HG02852 (cell line): Measurements from ENCODE around the gene TRAK2.
"Not testable (repeated sequence)": the region's sequence is repeated elsewhere in the genome, so short reads cannot be mapped to it uniquely, and the experiment has no call there.

Experiments
- ATAC-seq: cut with Tn5 transposase; IDR thresholded peaks from one replicate; pipeline ENCODE4 v1.9.1; 2021; ENCODE audit warnings: mild to moderate bottlenecking, moderate library complexity; ENCODE audit not compliant: unreplicated experiment

TRAK2 gene, protein sequence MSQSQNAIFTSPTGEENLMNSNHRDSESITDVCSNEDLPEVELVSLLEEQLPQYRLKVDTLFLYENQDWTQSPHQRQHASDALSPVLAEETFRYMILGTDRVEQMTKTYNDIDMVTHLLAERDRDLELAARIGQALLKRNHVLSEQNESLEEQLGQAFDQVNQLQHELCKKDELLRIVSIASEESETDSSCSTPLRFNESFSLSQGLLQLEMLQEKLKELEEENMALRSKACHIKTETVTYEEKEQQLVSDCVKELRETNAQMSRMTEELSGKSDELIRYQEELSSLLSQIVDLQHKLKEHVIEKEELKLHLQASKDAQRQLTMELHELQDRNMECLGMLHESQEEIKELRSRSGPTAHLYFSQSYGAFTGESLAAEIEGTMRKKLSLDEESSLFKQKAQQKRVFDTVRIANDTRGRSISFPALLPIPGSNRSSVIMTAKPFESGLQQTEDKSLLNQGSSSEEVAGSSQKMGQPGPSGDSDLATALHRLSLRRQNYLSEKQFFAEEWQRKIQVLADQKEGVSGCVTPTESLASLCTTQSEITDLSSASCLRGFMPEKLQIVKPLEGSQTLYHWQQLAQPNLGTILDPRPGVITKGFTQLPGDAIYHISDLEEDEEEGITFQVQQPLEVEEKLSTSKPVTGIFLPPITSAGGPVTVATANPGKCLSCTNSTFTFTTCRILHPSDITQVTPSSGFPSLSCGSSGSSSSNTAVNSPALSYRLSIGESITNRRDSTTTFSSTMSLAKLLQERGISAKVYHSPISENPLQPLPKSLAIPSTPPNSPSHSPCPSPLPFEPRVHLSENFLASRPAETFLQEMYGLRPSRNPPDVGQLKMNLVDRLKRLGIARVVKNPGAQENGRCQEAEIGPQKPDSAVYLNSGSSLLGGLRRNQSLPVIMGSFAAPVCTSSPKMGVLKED

GRCh38 chr2:201451292-201452057 lies at the start of gene TRAK2, which contains the start of gene STRADB:
TSS of gene TRAK2 (minus strand) at chr2:201451458. CDS start at chr2:201420507, 30,951 bp downstream.
TSS of gene STRADB (plus strand) at chr2:201451740. CDS start at chr2:201454841, 3,101 bp downstream.
- peak; percentile 95 for ATAC-seq

DNA sequence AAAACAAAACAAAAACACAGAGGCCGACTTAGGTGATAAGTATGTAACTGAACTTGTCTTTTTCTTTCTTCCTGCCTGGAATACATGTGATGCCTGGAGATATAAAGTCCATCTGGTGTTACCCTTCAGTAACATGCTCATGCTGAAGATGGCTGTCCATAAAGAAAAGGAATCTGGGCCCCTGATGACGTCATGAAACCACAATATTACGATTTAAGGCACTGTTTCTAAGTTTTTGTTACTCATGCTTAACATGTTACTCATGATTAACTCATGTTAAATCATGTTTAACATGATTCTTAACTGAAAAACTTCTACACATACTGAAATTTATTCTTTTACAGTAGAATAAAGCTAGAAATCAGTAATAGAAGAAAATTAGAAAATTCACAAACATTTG lies 49.3 kb upstream of the TRAK2 start:
- no peak for ATAC-seq

- ATAC-seq: no peak
Observed at GRCh38 chr2:201496785-201497184, 45.5 kb upstream of the TRAK2 start.

DNA sequence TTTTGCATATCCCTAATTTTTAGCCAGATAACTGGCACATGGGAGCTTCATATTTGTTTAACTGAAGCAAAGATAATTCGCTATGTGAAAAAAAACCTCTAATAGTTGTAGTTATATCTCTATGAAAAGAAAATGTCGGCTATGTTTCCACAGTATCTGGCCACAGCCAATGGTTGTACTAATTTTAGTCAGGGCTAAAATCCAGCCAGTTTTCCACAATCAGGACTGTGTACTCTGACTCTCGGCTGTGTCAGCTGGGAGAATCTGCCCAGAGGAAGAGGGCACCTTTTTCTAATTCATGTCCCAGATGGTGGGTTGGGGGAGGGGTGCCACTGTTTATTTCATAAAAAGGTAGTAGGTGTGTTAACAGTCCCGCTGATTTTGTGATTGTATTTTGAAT lies 39.0 kb upstream of the TRAK2 start:
- ATAC-seq: no peak

- ATAC-seq: no peak
Observed at GRCh38 chr2:201484805-201485204, 33.5 kb upstream of the TRAK2 start.

DNA sequence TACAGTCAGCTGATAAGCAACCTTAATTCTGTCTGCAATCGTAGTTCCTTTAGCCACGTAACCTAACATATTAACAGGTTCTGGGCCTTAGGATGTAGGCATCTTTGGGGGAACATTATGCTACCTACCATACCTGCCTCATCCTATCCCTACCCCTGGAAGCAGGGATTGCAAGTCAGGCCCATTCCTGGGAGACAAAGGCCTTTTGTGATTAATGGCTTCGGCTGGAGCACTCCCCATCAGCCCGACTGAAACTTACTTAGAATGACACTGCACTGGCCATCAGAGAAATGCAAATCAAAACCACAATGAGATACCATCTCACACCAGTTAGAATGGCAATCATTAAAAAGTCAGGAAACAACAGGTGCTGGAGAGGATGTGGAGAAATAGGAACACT lies 32.5 kb upstream of the TRAK2 start:
- ATAC-seq: not testable (repeated sequence)

- ATAC-seq: no peak
Observed at GRCh38 chr2:201483342-201483741, 32.1 kb upstream of the TRAK2 start.

DNA sequence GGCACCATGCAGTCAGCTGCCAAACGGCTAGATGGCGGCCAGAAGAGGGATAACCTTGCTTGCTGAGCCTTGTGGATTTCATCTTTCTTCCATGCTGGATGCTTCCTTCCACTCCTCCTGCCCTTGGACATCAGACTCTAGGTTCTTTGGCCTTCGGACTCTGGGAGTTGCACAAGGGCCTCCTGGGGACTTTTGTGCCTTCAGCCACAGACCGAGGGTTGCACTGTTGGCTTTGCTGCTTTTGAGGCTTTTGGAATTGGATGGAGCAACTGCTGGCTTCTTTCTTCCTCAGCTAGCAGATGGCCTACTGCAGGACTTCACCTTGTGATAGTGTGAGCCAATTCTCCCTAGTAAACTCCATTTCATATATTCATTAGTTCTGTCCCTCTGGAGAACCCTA lies 31.3 kb upstream of the TRAK2 start:
- no peak for ATAC-seq

DNA sequence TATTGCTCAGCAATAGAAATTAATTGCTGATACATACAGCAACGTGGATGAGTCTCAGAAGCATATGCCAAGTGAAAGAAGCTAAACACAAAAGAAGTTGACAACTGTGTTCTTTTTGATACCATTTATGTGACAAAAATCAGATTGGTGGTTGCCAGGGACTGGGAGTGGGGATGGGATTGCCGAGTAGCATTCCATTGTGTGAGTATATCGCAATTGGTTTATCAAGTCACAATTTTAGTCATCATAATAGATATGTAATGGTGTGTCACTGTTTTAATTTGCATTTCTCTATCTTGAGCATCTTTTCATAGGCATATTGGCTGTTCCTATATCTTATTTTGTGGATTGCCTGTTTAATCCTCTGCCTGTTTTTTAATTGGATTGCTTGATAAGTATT lies 21.2 kb upstream of the TRAK2 start:
- ATAC-seq: no peak

DNA sequence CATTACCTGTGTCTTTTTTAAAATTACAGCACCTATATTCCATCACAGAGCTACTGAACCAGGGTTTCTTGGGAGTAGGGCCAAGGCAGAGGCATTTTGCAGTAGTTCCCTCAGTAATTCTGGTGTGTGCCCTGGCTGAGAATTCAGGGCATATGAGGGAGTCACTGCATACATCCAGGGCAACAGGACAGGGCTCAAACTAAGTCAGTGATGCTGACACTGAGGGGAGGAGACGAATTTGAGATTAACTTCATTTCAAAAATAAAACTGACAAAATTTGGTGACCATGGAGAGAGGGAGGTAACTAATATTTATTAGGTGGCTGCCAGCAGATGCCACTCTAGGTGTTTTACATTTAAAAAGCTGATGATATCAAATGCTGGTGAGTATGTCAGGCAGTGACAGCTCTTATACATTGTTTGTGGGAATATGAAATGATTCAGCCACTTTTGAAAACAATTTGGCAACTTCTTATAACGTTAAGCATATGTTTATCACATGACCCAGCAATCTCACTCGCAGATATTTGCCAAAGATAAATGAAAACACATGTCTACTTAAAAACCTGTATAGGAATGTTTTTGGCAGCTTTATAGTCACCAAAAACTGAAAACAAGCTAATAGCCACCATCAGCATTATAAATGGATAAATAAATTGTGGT lies 20.6 kb upstream of the TRAK2 start:
- no peak for ATAC-seq

DNA sequence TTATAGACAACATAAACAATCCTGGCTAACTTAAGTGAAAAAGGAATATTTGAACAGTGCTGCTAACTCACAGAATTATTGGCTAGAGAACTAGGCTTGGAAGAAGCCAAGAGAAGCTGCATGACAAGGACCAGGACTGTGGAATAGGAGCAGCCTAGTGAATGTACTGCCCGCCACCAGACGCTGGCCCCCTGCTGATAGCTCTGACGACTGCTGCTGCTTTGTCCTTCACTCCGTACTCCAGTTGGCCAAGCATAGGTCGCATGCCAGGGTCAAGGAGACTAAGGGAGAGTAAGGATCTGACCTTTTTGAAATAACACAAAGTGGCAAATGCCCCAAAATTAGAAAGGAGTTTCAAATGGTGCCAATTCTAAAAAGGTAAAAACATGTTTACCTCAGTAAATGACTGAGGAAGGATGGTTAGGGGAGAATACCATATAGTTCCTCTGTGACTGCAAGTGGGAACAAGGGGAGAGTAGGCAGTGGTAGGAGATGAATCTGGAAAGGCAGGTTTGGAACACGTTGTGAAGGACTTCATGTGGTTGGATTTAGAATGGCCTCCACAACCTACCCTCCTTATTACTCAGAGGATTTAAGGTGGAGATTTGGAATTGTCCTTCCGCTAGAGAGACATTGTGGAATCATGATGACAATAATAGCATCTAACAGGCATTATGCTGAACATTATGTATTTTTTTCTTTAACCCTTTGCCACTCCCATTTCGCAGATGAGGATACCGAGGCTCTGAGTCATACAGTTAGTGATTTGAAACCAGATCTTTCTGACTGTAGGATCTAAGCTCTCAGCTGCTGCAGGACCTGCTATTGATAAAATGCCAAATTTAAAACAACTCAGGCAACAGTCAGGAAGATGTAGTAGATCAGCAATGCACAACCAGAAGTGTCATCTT lies 19.8 kb upstream of the TRAK2 start:
- ATAC-seq: no peak

DNA sequence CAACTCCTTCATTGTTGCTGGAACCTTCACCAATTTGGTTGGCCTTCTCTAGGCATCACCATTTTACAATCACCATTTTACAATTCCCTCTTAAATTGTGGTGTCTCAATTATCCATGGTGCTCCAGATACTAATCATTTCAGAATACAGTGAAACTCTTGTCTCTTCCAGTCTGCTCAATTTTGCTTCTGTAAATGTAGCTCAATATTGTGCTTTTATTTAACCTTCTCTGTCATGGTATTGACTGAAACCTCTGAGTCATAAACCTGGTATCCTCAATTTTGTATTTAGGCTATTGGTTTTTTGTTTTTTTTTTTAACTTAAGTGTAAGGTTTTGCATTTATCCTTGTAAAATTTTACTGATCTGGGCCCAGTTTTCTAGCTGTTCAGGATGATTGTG lies 16.4 kb upstream of the TRAK2 start:
- no peak for ATAC-seq

DNA sequence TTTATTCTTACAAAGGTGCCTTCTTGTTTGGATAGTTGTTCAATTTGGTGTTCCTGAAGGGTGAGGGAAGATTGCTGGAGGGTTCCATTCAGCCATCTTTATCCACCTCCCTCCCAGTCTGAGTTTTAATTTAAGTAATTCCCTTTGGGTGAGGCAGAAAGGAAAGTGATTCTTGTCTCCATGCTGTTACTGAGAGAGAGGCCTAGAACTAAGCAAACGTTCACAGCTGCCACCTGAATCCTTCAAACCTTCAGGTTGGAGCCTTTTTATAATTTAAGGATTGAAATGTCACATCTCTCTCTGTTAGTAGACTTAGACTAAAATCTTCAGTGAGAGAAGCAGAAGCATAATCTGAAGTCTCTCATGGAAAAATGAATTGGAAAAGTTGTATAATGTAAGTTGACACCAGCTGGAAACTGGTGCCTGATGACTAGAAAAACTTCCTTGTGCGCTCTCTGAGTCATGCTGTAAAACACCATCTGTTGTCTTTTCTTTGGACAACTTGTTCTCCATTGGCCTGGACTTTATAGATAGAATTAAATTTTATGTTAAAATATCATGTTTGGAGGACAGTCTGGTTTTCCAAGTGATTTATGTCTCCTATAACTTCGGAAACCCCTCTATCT lies 14.9 kb upstream of the TRAK2 start:
- ATAC-seq: no peak

- no peak for ATAC-seq
Observed at GRCh38 chr2:201465524-201465971, 14.3 kb upstream of the TRAK2 start.

DNA sequence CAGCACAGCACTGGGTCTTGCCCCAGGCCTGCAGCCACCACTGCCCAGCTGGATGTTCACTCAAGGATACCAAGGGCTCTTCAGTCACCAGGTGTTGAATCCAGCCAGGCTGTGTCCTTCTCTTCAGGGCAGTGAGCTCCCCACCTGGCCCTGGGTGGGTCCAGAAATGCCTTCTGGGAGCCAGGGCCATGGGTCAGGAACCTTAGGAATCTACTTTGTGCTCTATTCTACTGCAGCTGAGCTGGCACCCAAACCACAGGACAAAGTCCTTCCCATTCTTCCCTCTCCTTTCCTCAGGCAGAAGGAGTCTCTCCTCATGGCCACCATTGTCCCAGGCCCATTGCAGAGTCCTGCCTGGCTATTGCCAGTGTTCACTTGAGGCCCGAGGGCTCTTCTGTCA lies 13.3 kb upstream of the TRAK2 start:
- ATAC-seq: no peak

DNA sequence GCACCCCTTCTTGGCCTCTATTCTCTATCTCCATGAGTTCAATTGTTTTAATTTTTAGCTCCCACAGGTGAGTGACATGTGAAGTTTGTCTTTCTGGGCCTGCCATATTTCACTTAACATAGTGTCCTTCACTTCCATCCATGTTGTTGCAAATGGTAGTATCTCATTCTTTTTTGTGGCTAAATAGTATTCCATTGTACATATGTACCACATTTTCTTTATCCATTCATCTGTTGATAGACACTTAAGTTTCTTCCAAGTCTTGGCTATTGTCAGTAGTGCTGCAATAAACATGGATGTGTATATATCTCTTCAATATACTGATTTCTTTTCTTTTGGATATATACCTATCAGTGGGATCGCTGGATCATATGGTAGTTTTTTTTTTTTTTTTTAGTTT lies 9.3 kb upstream of the TRAK2 start:
- no peak for ATAC-seq

- ATAC-seq: no peak
Observed at GRCh38 chr2:201458381-201458780, 7.1 kb upstream of the TRAK2 start.

DNA sequence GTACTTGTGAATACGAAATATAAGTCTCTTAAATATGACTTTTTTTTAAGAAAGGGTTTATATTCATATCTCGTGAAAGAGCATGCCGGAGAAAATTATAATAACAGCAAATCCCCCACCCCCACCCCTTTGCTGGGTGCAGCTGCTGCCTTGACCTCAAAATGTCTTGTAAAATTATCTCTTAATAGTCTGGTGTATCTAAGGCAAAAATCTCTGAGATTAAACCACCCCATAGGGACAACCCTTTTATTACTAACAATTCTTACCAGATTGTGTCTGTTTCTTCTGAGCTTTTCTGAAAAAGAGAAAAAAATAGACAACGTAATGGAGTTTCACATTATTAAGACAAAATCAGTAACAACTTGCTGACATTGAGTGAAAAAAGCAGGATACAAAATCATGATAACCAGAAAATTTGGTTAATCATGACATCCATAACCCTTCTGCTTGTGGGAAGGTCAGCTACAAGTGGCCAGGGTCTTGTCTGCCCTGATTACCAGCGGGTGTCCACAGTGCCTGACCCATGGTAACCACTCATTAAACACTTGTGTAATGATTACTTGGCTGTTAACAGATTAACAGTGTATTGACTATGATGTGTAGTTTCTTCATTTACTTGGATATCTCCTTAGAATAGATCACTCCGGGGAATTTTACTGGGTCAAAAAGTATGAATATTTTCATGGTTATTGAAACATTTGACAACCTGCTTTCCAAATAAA lies 1.8 kb upstream of the TRAK2 start:
- ATAC-seq: no peak
